ENCODE results near the gene RANBP10.

Gene RANBP10

DNA sequence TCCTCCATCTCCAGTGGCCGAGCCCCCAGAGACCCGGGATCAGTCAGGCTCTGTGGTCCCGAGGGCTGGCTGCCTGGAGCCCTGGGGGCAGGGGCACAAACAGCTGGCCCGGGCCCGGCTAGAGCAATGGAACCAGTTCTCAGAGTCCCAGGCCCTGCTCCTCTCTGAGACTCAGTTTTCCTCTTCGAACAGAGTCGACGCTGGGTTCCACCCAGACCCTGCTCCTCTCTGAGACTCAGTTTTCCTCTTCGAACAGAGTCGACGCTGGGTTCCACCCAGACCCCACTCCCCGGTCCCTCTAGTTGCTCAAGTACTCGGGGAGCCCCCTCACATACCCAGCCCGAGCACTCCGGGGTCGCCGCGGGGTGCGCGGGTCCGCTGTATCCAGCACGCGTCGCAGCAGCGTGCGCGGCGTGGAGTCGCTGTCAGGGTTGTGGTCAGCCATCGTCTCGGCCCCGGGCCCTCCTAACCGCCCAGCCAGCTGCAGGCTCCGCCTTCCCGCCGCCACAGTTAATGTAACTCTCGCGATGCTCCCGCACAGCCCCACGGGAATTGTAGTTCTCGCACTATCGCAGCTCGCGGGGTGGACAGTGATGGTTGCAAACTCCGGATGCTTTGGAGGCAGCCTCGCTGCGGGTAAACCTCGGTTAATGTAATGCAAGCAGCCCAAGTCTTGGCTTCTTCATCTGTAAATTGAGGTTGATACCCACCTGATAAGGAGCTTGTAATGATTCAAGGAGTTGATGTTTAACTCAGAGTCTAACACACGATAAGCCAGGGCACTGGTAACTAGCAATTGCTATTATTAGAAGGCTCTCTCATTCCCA lies 27.3 kb upstream of the RANBP10 start:
- ChIA-PET CTCF (interaction anchor here (0.7 to 11.3 kb wide), 12 partner anchors 7 to 320 kb away, joined by 3 to 159 read pairs (median 4); no protein-coding TSS in a partner anchor), POLR2A (interaction anchor here (0.6 to 1.0 kb wide), 2 partner anchors 10 to 17 kb away, joined by 3 read pairs; no protein-coding TSS in a partner anchor)
- DNase-seq (ENCODE audit: extremely low spot score), result peak; percentile 98
- TF ChIP-seq, protein P1, sequence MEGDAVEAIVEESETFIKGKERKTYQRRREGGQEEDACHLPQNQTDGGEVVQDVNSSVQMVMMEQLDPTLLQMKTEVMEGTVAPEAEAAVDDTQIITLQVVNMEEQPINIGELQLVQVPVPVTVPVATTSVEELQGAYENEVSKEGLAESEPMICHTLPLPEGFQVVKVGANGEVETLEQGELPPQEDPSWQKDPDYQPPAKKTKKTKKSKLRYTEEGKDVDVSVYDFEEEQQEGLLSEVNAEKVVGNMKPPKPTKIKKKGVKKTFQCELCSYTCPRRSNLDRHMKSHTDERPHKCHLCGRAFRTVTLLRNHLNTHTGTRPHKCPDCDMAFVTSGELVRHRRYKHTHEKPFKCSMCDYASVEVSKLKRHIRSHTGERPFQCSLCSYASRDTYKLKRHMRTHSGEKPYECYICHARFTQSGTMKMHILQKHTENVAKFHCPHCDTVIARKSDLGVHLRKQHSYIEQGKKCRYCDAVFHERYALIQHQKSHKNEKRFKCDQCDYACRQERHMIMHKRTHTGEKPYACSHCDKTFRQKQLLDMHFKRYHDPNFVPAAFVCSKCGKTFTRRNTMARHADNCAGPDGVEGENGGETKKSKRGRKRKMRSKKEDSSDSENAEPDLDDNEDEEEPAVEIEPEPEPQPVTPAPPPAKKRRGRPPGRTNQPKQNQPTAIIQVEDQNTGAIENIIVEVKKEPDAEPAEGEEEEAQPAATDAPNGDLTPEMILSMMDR (IDR thresholded peaks at IDR 0.05; ENCODE audit: control extremely low read depth, extremely low read depth, low read depth, missing control alignments), result no peak

DNA sequence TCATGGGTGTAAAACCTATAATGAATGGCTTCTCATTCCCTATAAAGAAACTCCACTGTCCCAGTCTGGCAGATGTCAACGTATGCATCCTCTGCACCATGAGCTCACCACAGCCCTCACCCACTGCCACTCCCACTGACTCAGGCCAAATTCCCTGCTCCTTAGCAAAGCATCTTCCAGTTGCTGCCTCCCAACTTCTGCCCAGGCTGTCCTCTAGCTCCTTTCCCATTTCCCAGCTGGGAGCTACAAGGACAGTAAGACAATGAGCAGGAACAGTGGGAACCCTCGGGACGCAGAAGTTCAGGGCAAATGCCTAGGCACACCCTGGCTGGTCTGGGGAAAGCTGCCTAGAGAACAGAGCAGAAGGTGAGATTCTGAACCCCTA lies 26.7 kb upstream of the RANBP10 start:
- ChIA-PET POLR2A (interaction anchor here (1.0 kb wide), 1 partner anchor 18 kb away, joined by 3 read pairs; no protein-coding TSS in a partner anchor), CTCF (interaction anchor here (0.8 to 11.3 kb wide), 11 partner anchors 8 to 319 kb away, joined by 3 to 159 read pairs (median 4); no protein-coding TSS in a partner anchor)
- DNase-seq (ENCODE audit: extremely low spot score), result no peak
- TF ChIP-seq, protein P1 (IDR thresholded peaks at IDR 0.05; ENCODE audit: control extremely low read depth, extremely low read depth, low read depth, missing control alignments), result no peak

DNA sequence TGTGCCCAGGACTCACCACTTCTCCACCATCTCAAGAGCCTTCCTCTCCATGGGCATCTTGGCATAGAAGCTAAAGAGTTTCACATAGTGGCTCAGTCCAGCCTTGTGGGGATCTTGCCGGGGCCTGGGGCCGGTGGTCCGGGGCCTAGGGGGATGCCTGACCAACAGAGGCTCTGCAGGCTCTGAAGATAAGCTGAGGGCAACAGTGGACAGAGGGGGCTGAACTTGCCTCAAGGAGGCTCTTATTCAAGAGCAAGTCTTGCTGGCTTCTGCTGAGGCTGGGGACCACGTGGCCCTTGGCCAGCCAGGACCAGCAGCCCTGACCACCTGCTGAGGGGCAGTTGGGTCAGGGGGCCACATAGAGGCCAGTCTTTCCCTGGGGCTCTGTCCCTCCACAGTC lies 22.3 kb upstream of the RANBP10 start:
- no peak for DNase-seq (ENCODE audit: extremely low spot score)
- ChIA-PET CTCF (interaction anchor here (1.4 to 11.3 kb wide), 2 partner anchors 14 to 307 kb away, joined by 3 to 159 read pairs; no protein-coding TSS in a partner anchor), POLR2A (interaction anchor here (0.6 to 1.3 kb wide), 2 partner anchors 16 to 22 kb away, joined by 3 to 4 read pairs; partner anchors contain the start of genes RANBP10 and TSNAXIP1)
- TF ChIP-seq, protein P1 (IDR thresholded peaks at IDR 0.05; ENCODE audit: control extremely low read depth, extremely low read depth, low read depth, missing control alignments), result no peak

DNA sequence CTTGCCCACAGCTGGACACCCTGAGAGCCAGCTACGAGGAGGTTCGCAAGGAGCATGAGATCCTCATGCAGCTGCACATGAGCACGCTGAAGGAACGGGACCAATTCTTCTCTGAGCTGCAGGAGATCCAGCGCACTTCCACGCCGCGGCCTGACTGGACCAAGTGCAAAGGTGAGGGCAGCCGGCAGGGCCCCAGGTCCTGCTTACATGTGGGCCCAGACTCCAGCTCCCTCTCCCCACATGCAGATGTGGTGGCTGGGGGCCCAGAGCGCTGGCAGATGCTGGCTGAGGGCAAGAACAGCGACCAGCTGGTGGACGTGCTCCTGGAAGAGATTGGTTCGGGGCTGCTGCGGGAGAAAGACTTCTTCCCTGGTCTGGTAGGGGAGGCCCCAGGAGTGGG lies 19.5 kb upstream of the RANBP10 start:
- TF ChIP-seq, protein P1 (IDR thresholded peaks at IDR 0.05; ENCODE audit: control extremely low read depth, extremely low read depth, low read depth, missing control alignments), result no peak
- POLR2A ChIA-PET, result interaction anchor here (1.2 kb wide), 1 partner anchor 10 kb away, joined by 4 read pairs; no protein-coding TSS in a partner anchor
- no peak for DNase-seq (ENCODE audit: extremely low spot score)
- CTCF ChIA-PET, result interaction anchor here (1.2 to 11.3 kb wide), 4 partner anchors 10 to 215 kb away, joined by 3 to 159 read pairs (median 5); no protein-coding TSS in a partner anchor

DNA sequence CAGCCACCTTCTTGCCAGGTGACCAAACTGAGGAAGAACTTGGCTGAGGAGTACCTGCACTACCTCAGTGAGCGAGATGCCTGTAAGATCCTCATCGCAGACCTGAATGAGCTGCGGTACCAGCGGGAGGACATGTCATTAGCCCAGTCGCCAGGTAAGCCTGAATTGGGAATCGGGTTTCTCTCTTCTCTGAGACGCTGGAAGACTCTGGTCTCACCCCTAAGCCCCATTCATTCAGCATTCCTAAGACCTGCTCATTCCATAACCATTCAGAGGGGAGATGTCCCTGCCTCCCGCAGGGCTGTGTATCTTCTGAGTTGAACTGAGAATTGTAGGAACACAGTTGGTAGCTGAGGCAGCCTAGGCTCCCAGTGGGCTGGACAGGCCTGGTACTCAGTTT lies 18.8 kb upstream of the RANBP10 start:
- TF ChIP-seq, protein P1 (IDR thresholded peaks at IDR 0.05; ENCODE audit: control extremely low read depth, extremely low read depth, low read depth, missing control alignments), result no peak
- POLR2A ChIA-PET, result no interaction called here
- no peak for DNase-seq (ENCODE audit: extremely low spot score)
- CTCF ChIA-PET, result interaction anchor here (1.2 to 11.3 kb wide), 4 partner anchors 10 to 216 kb away, joined by 3 to 159 read pairs (median 5); no protein-coding TSS in a partner anchor

DNA sequence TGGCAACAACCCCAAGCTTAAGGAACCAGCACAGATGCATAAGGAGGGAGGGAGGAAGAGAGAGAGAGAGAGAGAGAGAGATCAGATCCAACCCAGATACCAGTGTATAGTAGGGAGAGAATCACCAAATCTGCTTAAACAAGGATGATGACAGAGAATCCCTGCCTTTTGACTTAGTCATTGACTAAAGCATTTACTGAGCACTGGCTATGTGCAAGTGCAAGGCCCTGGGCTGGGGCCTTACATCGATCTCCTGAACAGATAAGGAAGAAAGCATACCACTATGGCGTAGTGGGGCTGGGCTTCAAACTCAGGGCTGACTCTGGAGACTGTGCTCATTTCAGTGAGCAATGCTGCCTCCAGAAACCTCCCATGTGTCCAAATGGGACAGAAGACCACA lies 16.2 kb upstream of the RANBP10 start:
- ChIA-PET CTCF (no interaction called here), POLR2A (interaction anchor here (0.6 kb wide), 1 partner anchor 39 kb away, joined by 3 read pairs; no protein-coding TSS in a partner anchor)
- TF ChIP-seq, protein P1 (IDR thresholded peaks at IDR 0.05; ENCODE audit: control extremely low read depth, extremely low read depth, low read depth, missing control alignments), result no peak
- no peak for DNase-seq (ENCODE audit: extremely low spot score)

All from GM10248 (cell line).